Panc1 (cell line): Measurements from ENCODE around the gene RNASE7. TPM values are rescaled to one million over a fixed set of nuclear protein-coding genes. Genes with fewer than 3 reads are reported as not detected.

Experiments
- ATAC-seq: fragments of 200-7000 bp; cut with Tn5 transposase; 2 replicates; pipeline ENCODE4 v1.9.1; 2020; ENCODE audit warnings: mild to moderate bottlenecking, moderate library complexity
- BruUV-seq: library from RNA; stranded (reverse); fragments of 400-500 nt; replicated peaks from 2 replicates; lab custom pipeline; 2021; lab: Mats Ljungman, UMichigan
- CTCF ChIA-PET: fragments of 300-600 bp; sonication (Branson Sonifier 250); formaldehyde crosslinking; loops from one replicate; lab custom pipeline; 2022; ENCODE audit warnings: antibody characterized with exemption; lab: Charles Lee
- POLR2A ChIA-PET: fragments of 300-600 bp; sonication (Branson Sonifier 250); formaldehyde crosslinking; loops from one replicate; lab custom pipeline; 2022; ENCODE audit warnings: antibody characterized with exemption; lab: Charles Lee
- DNase-seq: peaks from one replicate; pipeline ENCODE4 v3.0.0-alpha.2; 2010; ENCODE audit warnings: low read depth, low spot score
- H3K27ac ChIP-seq: 2 replicates; pipeline ENCODE4 v1.5.1; 2011; ENCODE audit warnings: mild to moderate bottlenecking, low read length, inconsistent platforms
- H3K27me3 ChIP-seq: fragments of 200-500 bp; sonication (Bioruptor generic); 2 replicates; pipeline ENCODE4 v1.6.0; 2014; ENCODE audit warnings: low read length, inconsistent platforms; ENCODE audit not compliant: control insufficient read depth, insufficient read depth
- H3K36me3 ChIP-seq: fragments of 200-500 bp; sonication (Bioruptor generic); 2 replicates; pipeline ENCODE4 v1.5.1; 2014; ENCODE audit warnings: inconsistent platforms, mild to moderate bottlenecking, low read length, moderate library complexity; ENCODE audit not compliant: control insufficient read depth, insufficient read depth
- H3K4me1 ChIP-seq: 2 replicates; pipeline ENCODE4 v1.5.1; 2011; ENCODE audit warnings: inconsistent platforms, mild to moderate bottlenecking, low read length, moderate library complexity; ENCODE audit not compliant: control insufficient read depth, insufficient read depth
- H3K4me3 ChIP-seq, 2 experiments: 2 replicates each; pipeline ENCODE4 v1.5.1; 2011 to 2012; ENCODE audit warnings: low read depth in 2 of 2, low read length in 2 of 2, mild to moderate bottlenecking in 2 of 2, inconsistent platforms in 1 of 2, moderate library complexity in 1 of 2
- H3K9me3 ChIP-seq: fragments of 200-500 bp; sonication (Bioruptor generic); 2 replicates; pipeline ENCODE4 v1.5.1; 2014; ENCODE audit warnings: low read depth, mild to moderate bottlenecking, inconsistent platforms, low read length, moderate library complexity; ENCODE audit not compliant: control insufficient read depth, insufficient read depth
- CTCF ChIP-seq: fragments of 450-650 bp; IDR thresholded peaks from 2 replicates; pipeline ENCODE4 v1.5.1; 2017; ENCODE audit warnings: mild to moderate bottlenecking
- POLR2AphosphoS5 ChIP-seq: IDR thresholded peaks from 2 replicates; pipeline ENCODE4 v1.6.1; 2012; ENCODE audit warnings: mild to moderate bottlenecking, low read depth, low read length, moderate library complexity
- REST ChIP-seq, 2 experiments: IDR thresholded peaks; 2 replicates each; pipeline ENCODE4 v1.6.1; 2011 to 2012; ENCODE audit warnings: low read depth in 2 of 2, control low read depth in 1 of 2, low read length in 1 of 2, mild to moderate bottlenecking in 1 of 2, moderate library complexity in 1 of 2; ENCODE audit not compliant: insufficient read depth in 1 of 2
- SIN3A ChIP-seq: IDR thresholded peaks from 2 replicates; pipeline ENCODE4 v1.6.1; 2012; ENCODE audit warnings: low read depth, mild to moderate bottlenecking, low read length, moderate library complexity, borderline replicate concordance; ENCODE audit not compliant: insufficient read depth
- TCF7L2 ChIP-seq: IDR thresholded peaks from 2 replicates; pipeline ENCODE4 v1.6.1; 2011; ENCODE audit warnings: mild to moderate bottlenecking, low read depth, low read length, inconsistent platforms
- in situ Hi-C: cut with HindIII; loops from 2 replicates; pipeline ENCODE4 v1.10.0; 2016; ENCODE audit warnings: low sequenced_read_pairs, low pct_unique_long_range_greater_than_20kb
- intact Hi-C: fragments of 100-400 bp; cut with micrococcal nuclease; formaldehyde crosslinking; loops from one replicate; pipeline ENCODE4 v1.10.0; 2022; ENCODE audit not compliant: unreplicated experiment
- total RNA-seq: library from RNA; stranded (reverse); gene quantifications from one replicate; pipeline ENCODE4 v1.2.1, GENCODE V29; 2021; ENCODE audit not compliant: unreplicated experiment

The RNASE7 gene
- total RNA-seq, 1 experiment from 2014 or later, result not detected

GRCh38 chr14:21072781-21073339, 30.7 kb downstream of the RNASE7 start:
- H3K27ac ChIP-seq, result no peak overlapping the region
- no TSS peak for BruUV-seq
- H3K4me1 ChIP-seq, result peaks cover 7% of the 10 kb centered on the region
- ATAC-seq, result no peak
- in situ Hi-C loops (no loop called here), intact Hi-C loops (no loop called here)
- no peaks in the 10 kb centered on the region for H3K36me3 ChIP-seq
- no peaks in the 10 kb centered on the region for H3K9me3 ChIP-seq
- H3K27me3 ChIP-seq, result no peaks in the 10 kb centered on the region
- H3K4me3 ChIP-seq, result no peak overlapping the region
- TF ChIP-seq POLR2AphosphoS5 (no peak), TCF7L2 (no peak), SIN3A (no peak), REST (IDR thresholded peaks at IDR 0.05; ENCODE audit: insufficient read depth in 1 of 2, low read depth in 2 of 2, low read length in 1 of 2) (no peak), CTCF (no peak)
- CTCF ChIA-PET, result no interaction called here
- POLR2A ChIA-PET, result no interaction called here
- no peak for DNase-seq

GRCh38 chr14:21073921-21074320, 31.8 kb downstream of the RNASE7 start:
- no peak overlapping the region for H3K27ac ChIP-seq
- H3K4me1 ChIP-seq, result peaks cover 7% of the 10 kb centered on the region
- intact Hi-C loops, result no loop called here
- DNase-seq (no peak), ATAC-seq (no peak)
- H3K4me3 ChIP-seq, result no peak overlapping the region
- H3K36me3 ChIP-seq, result no peaks in the 10 kb centered on the region
- no TSS peak for BruUV-seq
- TF ChIP-seq SIN3A (no peak), REST (IDR thresholded peaks at IDR 0.05; ENCODE audit: insufficient read depth in 1 of 2, low read depth in 2 of 2, low read length in 1 of 2) (no peak), TCF7L2 (no peak)
- ChIA-PET POLR2A (no interaction called here), CTCF (interaction anchor here (0.6 kb wide), 1 partner anchor 57 kb away, joined by 6 read pairs; no protein-coding TSS in a partner anchor)
- no peaks in the 10 kb centered on the region for H3K9me3 ChIP-seq
- in situ Hi-C loops, result no loop called here
- no peaks in the 10 kb centered on the region for H3K27me3 ChIP-seq
